Liver (tissue), 9 donors: ENCODE results near the gene SYNPO2. TPM values are rescaled to one million over a fixed set of nuclear protein-coding genes. Genes with fewer than 3 reads are reported as not detected.

Experiments
- DNase-seq: peaks from one replicate; pipeline ENCODE4 v3.0.0-alpha.2; 2017; ENCODE audit warnings: low spot score
- H3K27ac ChIP-seq, 2 donors: one replicate each; pipeline ENCODE4 v1.7.0; 2013; ENCODE audit warnings: inconsistent platforms in 2 of 2, low read length in 2 of 2, control low read depth in 1 of 2, low read depth in 1 of 2, mild to moderate bottlenecking in 1 of 2
- H3K27me3 ChIP-seq, 4 donors: one replicate each; pipeline versions ENCODE4 v1.6.1 to v1.7.0; 2013; ENCODE audit warnings: low read length in 3 of 4, inconsistent platforms in 1 of 4, mild to moderate bottlenecking in 1 of 4, moderate library complexity in 1 of 4; ENCODE audit not compliant: control insufficient read depth in 4 of 4, insufficient read depth in 4 of 4
- H3K36me3 ChIP-seq, 4 donors: one replicate each; pipeline versions ENCODE4 v1.6.1 to v1.7.0; 2013; ENCODE audit warnings: low read length in 3 of 4, mild to moderate bottlenecking in 3 of 4, low read depth in 1 of 4, moderate library complexity in 1 of 4; ENCODE audit not compliant: control insufficient read depth in 4 of 4, insufficient read depth in 3 of 4
- H3K4me1 ChIP-seq, 4 donors: one replicate each; pipeline versions ENCODE4 v1.6.1 to v1.7.0; 2013; ENCODE audit warnings: low read length in 3 of 4, mild to moderate bottlenecking in 3 of 4, moderate library complexity in 1 of 4; ENCODE audit not compliant: control insufficient read depth in 4 of 4, insufficient read depth in 4 of 4
- H3K4me3 ChIP-seq, 3 donors: one replicate each; pipeline versions ENCODE4 v1.6.1 to v1.7.0; 2013; ENCODE audit warnings: low read length in 3 of 3, control low read depth in 1 of 3, low read depth in 1 of 3, mild to moderate bottlenecking in 1 of 3
- H3K9ac ChIP-seq, 2 donors: one replicate each; pipeline ENCODE4 v1.7.0; 2013; ENCODE audit warnings: low read length in 2 of 2, mild to moderate bottlenecking in 2 of 2, moderate library complexity in 2 of 2, control low read depth in 1 of 2, low read depth in 1 of 2
- H3K9me3 ChIP-seq, 4 donors: one replicate each; pipeline versions ENCODE4 v1.6.1 to v1.7.0; 2013; ENCODE audit warnings: low read length in 3 of 4; ENCODE audit not compliant: control insufficient read depth in 4 of 4
- FOXA1 ChIP-seq: IDR thresholded peaks from 2 replicates; pipeline ENCODE4 v1.6.1; 2016; ENCODE audit warnings: antibody characterized with exemption
- GABPA ChIP-seq, 2 donors: IDR thresholded peaks in 1 of 2; conservative IDR thresholded peaks in 1 of 2; 2 replicates each; pipeline ENCODE4 v1.6.1; 2016; ENCODE audit warnings: antibody characterized with exemption in 2 of 2, mild to moderate bottlenecking in 1 of 2, moderate library complexity in 1 of 2
- HNF4A ChIP-seq, 2 donors: conservative IDR thresholded peaks; 2 replicates each; pipeline ENCODE4 v1.6.1; 2016; ENCODE audit warnings: antibody characterized with exemption in 2 of 2, mild to moderate bottlenecking in 2 of 2
- HNF4G ChIP-seq: IDR thresholded peaks from 2 replicates; pipeline ENCODE4 v1.6.1; 2016; ENCODE audit warnings: antibody characterized with exemption
- MAX ChIP-seq: IDR thresholded peaks from 2 replicates; pipeline ENCODE4 v1.6.1; 2016; ENCODE audit warnings: antibody characterized with exemption
- NR2F2 ChIP-seq: IDR thresholded peaks from 2 replicates; pipeline ENCODE4 v1.6.1; 2016; ENCODE audit warnings: antibody characterized with exemption
- RXRA ChIP-seq, 2 donors: IDR thresholded peaks; 2 replicates each; pipeline ENCODE4 v1.6.1; 2017 to 2018; ENCODE audit warnings: antibody characterized with exemption in 2 of 2, mild to moderate bottlenecking in 1 of 2
- SP1 ChIP-seq: IDR thresholded peaks from 2 replicates; pipeline ENCODE4 v1.6.1; 2018; ENCODE audit warnings: antibody characterized with exemption, mild to moderate bottlenecking
- YY1 ChIP-seq: IDR thresholded peaks from 2 replicates; pipeline ENCODE4 v1.6.1; 2016; ENCODE audit warnings: antibody characterized with exemption, mild to moderate bottlenecking
- WGBS: extraction: QIAGEN DNeasy Blood & Tissue Kit; methylation state at CpG from one replicate; pipeline ENCODE4 v1.1.7; 2013; 5-methylcytosine and 5-hydroxymethylcytosine counted together
- polyA plus RNA-seq, 2 donors: library from polyadenylated mRNA; stranded (reverse) in 1 of 2; unstranded in 1 of 2; fragments of 200-250 nt in 1 of 2; fragments of >200 nt in 1 of 2; fragmentation: Nextera tagmentation in 1 of 2; extraction: Ambion mirVana in 1 of 2; gene quantifications; one replicate each; pipeline versions ENCODE4 v1.2.1 to v1.2.3, GENCODE V29; 2013 to 2015
- total RNA-seq, 2 donors: library from RNA; depleted of rRNA; stranded (reverse); fragments of >200 nt; gene quantifications; one replicate each; pipeline ENCODE4 v1.2.3, GENCODE V29; 2014
- TF ChIP-seq, protein P1 (sequence below): IDR thresholded peaks from 2 replicates; pipeline ENCODE4 v1.6.1; 2016; ENCODE audit warnings: antibody characterized with exemption, mild to moderate bottlenecking
- TF ChIP-seq, protein P2 (sequence below): fragments of 150-350 bp; IDR thresholded peaks from 2 replicates; pipeline ENCODE4 v1.5.1; 2017; ENCODE audit warnings: improper control_type of control experiment, low read depth, low read length; ENCODE audit not compliant: missing input control
- donor health status: healthy.
- donor health status: healthy.
- donor health status: healthy.
- donor health status: healthy.
- donor health status: healthy.

SYNPO2 gene
- total and polyA plus RNA-seq, 4 donors: 2.4 to 10.9 (median 3.4) TPM

DNA sequence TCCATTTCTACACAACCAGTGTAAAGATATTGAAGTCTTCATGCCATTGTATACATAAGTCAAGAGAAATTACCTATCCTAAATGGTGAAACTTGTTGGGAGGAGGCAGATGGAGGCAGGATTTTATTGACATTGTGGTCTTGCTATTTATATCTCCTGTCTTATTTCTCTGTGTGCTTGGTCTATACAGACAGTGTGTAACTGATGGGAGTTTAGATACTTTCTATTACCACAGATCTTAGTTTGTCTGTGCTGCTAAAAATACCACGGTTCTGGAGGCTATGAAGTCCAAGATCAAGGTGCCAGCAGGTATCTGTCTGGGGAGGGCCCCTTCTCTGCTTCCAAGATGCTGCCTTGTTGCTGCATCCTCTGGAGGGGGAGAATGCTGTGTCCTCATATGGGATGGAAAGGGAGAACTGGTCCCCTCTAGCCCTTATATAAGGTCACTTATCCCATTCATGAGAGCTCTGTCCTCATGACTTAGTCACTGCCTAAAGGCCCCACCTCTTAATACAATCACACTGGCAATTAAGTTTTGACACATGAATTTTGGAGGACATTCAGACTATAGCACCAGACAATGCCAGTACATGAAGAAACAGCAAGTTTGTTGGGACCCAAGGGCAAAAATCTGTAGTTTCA lies 62.4 kb downstream of the SYNPO2 start (continued):
- TF ChIP-seq, protein P1, sequence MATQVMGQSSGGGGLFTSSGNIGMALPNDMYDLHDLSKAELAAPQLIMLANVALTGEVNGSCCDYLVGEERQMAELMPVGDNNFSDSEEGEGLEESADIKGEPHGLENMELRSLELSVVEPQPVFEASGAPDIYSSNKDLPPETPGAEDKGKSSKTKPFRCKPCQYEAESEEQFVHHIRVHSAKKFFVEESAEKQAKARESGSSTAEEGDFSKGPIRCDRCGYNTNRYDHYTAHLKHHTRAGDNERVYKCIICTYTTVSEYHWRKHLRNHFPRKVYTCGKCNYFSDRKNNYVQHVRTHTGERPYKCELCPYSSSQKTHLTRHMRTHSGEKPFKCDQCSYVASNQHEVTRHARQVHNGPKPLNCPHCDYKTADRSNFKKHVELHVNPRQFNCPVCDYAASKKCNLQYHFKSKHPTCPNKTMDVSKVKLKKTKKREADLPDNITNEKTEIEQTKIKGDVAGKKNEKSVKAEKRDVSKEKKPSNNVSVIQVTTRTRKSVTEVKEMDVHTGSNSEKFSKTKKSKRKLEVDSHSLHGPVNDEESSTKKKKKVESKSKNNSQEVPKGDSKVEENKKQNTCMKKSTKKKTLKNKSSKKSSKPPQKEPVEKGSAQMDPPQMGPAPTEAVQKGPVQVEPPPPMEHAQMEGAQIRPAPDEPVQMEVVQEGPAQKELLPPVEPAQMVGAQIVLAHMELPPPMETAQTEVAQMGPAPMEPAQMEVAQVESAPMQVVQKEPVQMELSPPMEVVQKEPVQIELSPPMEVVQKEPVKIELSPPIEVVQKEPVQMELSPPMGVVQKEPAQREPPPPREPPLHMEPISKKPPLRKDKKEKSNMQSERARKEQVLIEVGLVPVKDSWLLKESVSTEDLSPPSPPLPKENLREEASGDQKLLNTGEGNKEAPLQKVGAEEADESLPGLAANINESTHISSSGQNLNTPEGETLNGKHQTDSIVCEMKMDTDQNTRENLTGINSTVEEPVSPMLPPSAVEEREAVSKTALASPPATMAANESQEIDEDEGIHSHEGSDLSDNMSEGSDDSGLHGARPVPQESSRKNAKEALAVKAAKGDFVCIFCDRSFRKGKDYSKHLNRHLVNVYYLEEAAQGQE: no peak
- TF ChIP-seq SP1: no peak

GRCh38 chr4:118953276-118953675 lies 64.6 kb downstream of the SYNPO2 start:
- H3K4me3 ChIP-seq: no peak overlapping the region
- H3K9me3 ChIP-seq: no peaks in the 10 kb centered on the region
- H3K36me3 ChIP-seq: no peaks in the 10 kb centered on the region
- WGBS: 60% methylated on average over 4 of the region's 4 CpGs
- no peaks in the 10 kb centered on the region for H3K27me3 ChIP-seq
- no peak for DNase-seq
- H3K27ac ChIP-seq: no peak overlapping the region
- no peak overlapping the region for H3K9ac ChIP-seq
- no peaks in the 10 kb centered on the region for H3K4me1 ChIP-seq
- TF ChIP-seq YY1 (no peak), FOXA1 (no peak), GABPA (IDR thresholded peaks at IDR 0.05 in 1 of 2, conservative IDR thresholded peaks at IDR 0.05 in 1 of 2) (no peak), HNF4A (conservative IDR thresholded peaks at IDR 0.05) (no peak), NR2F2 (no peak), MAX (no peak), RXRA (IDR thresholded peaks at IDR 0.05) (no peak), HNF4G (no peak)
- TF ChIP-seq, protein P1: no peak
- TF ChIP-seq, protein P2, sequence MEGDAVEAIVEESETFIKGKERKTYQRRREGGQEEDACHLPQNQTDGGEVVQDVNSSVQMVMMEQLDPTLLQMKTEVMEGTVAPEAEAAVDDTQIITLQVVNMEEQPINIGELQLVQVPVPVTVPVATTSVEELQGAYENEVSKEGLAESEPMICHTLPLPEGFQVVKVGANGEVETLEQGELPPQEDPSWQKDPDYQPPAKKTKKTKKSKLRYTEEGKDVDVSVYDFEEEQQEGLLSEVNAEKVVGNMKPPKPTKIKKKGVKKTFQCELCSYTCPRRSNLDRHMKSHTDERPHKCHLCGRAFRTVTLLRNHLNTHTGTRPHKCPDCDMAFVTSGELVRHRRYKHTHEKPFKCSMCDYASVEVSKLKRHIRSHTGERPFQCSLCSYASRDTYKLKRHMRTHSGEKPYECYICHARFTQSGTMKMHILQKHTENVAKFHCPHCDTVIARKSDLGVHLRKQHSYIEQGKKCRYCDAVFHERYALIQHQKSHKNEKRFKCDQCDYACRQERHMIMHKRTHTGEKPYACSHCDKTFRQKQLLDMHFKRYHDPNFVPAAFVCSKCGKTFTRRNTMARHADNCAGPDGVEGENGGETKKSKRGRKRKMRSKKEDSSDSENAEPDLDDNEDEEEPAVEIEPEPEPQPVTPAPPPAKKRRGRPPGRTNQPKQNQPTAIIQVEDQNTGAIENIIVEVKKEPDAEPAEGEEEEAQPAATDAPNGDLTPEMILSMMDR: no peak
